Measurements from ENCODE around the gene DENND4A. TPM values are rescaled to one million over a fixed set of nuclear protein-coding genes. Genes with fewer than 3 reads are reported as not detected.
A peak's percentile ranks its signal among the peaks of the same experiment; 100 is the strongest.

DENND4A gene
- total and polyA plus RNA-seq, 2 experiments from 2014 or later = 5.6 to 10.9 TPM

- in situ Hi-C loops (cut with MboI) = no loop called here
- Histone ChIP-seq H3K4me1 (ENCODE audit: insufficient read depth) (peaks cover 12% of the 10 kb centered on the region), H3K79me2 (ENCODE audit: insufficient read depth) (no peaks in the 10 kb centered on the region), H3K4me3 (no peak overlapping the region), H4K20me1 (ENCODE audit: insufficient read depth) (no peaks in the 10 kb centered on the region), H3K27me3 (replicated peaks; ENCODE audit: insufficient read depth) (no peaks in the 10 kb centered on the region), H3K9ac (peak overlapping the region; percentile 67; the same call in 1 of the 2 replicates), H2AFZ (peak overlapping the region; percentile 90), H3K36me3 (ENCODE audit: low read depth) (no peaks in the 10 kb centered on the region), H3F3A (ENCODE audit: insufficient read depth) (peaks cover 23% of the 10 kb centered on the region), H3K9me3 (ENCODE audit: low read depth) (no peaks in the 10 kb centered on the region), H3K9me2 (ENCODE audit: insufficient read depth) (no peaks in the 10 kb centered on the region), H3K4me2 (ENCODE audit: unreplicated experiment) (peak overlapping the region; percentile 89), H3K27ac (peak overlapping the region; percentile 77)
- TF ChIP-seq EZH2 (IDR thresholded peaks at IDR 0.05; ENCODE audit: insufficient read depth, poor library complexity, severe bottlenecking) (no peak), EZH2phosphoT487 (IDR thresholded peaks at IDR 0.05; ENCODE audit: insufficient read depth, low read depth) (no peak)
- WGBS, 2 experiments (ENCODE audit: low coverage in 1 of 2, low lambda C conversion rate in 2 of 2, missing lambda C conversion rate in 2 of 2) = 60 to 63% methylated on average over 4 of the region's 4 CpGs
- DNase-seq = no peak
Observed at GRCh38 chr15:65833501-65834205, 41.6 kb upstream of the DENND4A start.

- no peaks in the 10 kb centered on the region for H3K79me2 ChIP-seq (ENCODE audit: insufficient read depth)
Observed at GRCh38 chr15:65832549-65833364, 40.7 kb upstream of the DENND4A start.

GRCh38 chr15:65829130-65829764 lies 37.2 kb upstream of the DENND4A start:
- no peak for TF ChIP-seq EZH2 (IDR thresholded peaks at IDR 0.05; ENCODE audit: insufficient read depth, poor library complexity, severe bottlenecking)
- TF ChIP-seq EZH2phosphoT487 (IDR thresholded peaks at IDR 0.05; ENCODE audit: insufficient read depth, low read depth) = no peak
- no peaks in the 10 kb centered on the region for H3K79me2 ChIP-seq (ENCODE audit: insufficient read depth)
- in situ Hi-C loops (cut with MboI) = no loop called here
- H3K9me2 ChIP-seq (ENCODE audit: insufficient read depth) = no peaks in the 10 kb centered on the region
- no peak overlapping the region for H3K4me2 ChIP-seq (ENCODE audit: unreplicated experiment)
- no peak overlapping the region for H3K27ac ChIP-seq
- no peak overlapping the region for H2AFZ ChIP-seq
- no peak overlapping the region for H3K4me3 ChIP-seq
- H3K9me3 ChIP-seq (ENCODE audit: low read depth) = no peaks in the 10 kb centered on the region
- peaks cover 12% of the 10 kb centered on the region for H3K4me1 ChIP-seq (ENCODE audit: insufficient read depth)
- H3K27me3 ChIP-seq (replicated peaks; ENCODE audit: insufficient read depth) = no peaks in the 10 kb centered on the region
- H4K20me1 ChIP-seq (ENCODE audit: insufficient read depth) = no peaks in the 10 kb centered on the region
- no peaks in the 10 kb centered on the region for H3K36me3 ChIP-seq (ENCODE audit: low read depth)
- peaks cover 23% of the 10 kb centered on the region for H3F3A ChIP-seq (ENCODE audit: insufficient read depth)
- peak; percentile 30 for DNase-seq
- no peak overlapping the region for H3K9ac ChIP-seq
- WGBS, 2 experiments (ENCODE audit: low coverage in 1 of 2, low lambda C conversion rate in 2 of 2, missing lambda C conversion rate in 2 of 2) = 69 to 72% methylated on average over 7 of the region's 7 CpGs

More at GRCh38 chr15:65832549-65833364, 40.7 kb upstream of the DENND4A start:
- H3K4me2 ChIP-seq (ENCODE audit: unreplicated experiment) = peak overlapping the region; percentile 89
- peaks cover 23% of the 10 kb centered on the region for H3F3A ChIP-seq (ENCODE audit: insufficient read depth)
- H3K9me2 ChIP-seq (ENCODE audit: insufficient read depth) = no peaks in the 10 kb centered on the region
- H3K27ac ChIP-seq = peak overlapping the region; percentile 77
- 1% methylated on average over 8 of the region's 8 CpGs for WGBS, 2 experiments (ENCODE audit: low coverage in 1 of 2, low lambda C conversion rate in 2 of 2, missing lambda C conversion rate in 2 of 2)
- no peaks in the 10 kb centered on the region for H4K20me1 ChIP-seq (ENCODE audit: insufficient read depth)
- peak overlapping the region; percentile 61 for H3K4me3 ChIP-seq
- H3K9me3 ChIP-seq (ENCODE audit: low read depth) = no peaks in the 10 kb centered on the region
- peak; percentile 97 for DNase-seq
- no peaks in the 10 kb centered on the region for H3K36me3 ChIP-seq (ENCODE audit: low read depth)
- peak overlapping the region; percentile 90 for H2AFZ ChIP-seq
- in situ Hi-C loops (cut with MboI) = no loop called here
- no peak for TF ChIP-seq EZH2phosphoT487 (IDR thresholded peaks at IDR 0.05; ENCODE audit: insufficient read depth, low read depth)
- no peak for TF ChIP-seq EZH2 (IDR thresholded peaks at IDR 0.05; ENCODE audit: insufficient read depth, poor library complexity, severe bottlenecking)
- peak overlapping the region; percentile 67 for H3K9ac ChIP-seq
- H3K4me1 ChIP-seq (ENCODE audit: insufficient read depth) = peaks cover 12% of the 10 kb centered on the region
- H3K27me3 ChIP-seq (replicated peaks; ENCODE audit: insufficient read depth) = no peaks in the 10 kb centered on the region

DNA sequence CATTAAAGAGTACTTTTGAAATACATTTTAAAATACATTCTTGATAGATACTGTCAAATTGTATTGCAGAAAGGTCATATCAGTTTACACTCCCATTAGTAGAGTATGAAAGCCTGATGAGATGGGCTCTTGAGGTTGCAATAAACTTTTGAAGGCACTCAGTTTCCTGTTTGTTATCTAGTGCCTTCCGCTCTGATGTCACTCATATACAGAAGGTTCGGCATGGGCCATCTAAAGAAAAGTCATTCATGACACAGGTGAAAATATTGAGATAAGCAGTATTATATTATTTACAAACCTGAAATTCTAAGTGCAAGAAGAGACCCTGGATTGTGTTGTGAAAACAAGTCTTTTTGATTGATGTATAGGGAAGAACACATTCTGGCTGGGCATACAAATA lies 36.5 kb upstream of the DENND4A start:
- Histone ChIP-seq H3K9me2 (ENCODE audit: insufficient read depth) (no peaks in the 10 kb centered on the region), H3K4me3 (no peak overlapping the region), H3K36me3 (ENCODE audit: low read depth) (no peaks in the 10 kb centered on the region), H3K4me2 (ENCODE audit: unreplicated experiment) (no peak overlapping the region), H2AFZ (no peak overlapping the region), H3K27me3 (replicated peaks; ENCODE audit: insufficient read depth) (no peaks in the 10 kb centered on the region), H3K9ac (no peak overlapping the region), H3K79me2 (ENCODE audit: insufficient read depth) (no peaks in the 10 kb centered on the region), H3K27ac (no peak overlapping the region), H3K4me1 (ENCODE audit: insufficient read depth) (peaks cover 12% of the 10 kb centered on the region), H3F3A (ENCODE audit: insufficient read depth) (peaks cover 18% of the 10 kb centered on the region), H4K20me1 (ENCODE audit: insufficient read depth) (no peaks in the 10 kb centered on the region), H3K9me3 (ENCODE audit: low read depth) (no peaks in the 10 kb centered on the region)
- in situ Hi-C loops (cut with MboI) = no loop called here
- TF ChIP-seq EZH2phosphoT487 (IDR thresholded peaks at IDR 0.05; ENCODE audit: insufficient read depth, low read depth) (no peak), EZH2 (IDR thresholded peaks at IDR 0.05; ENCODE audit: insufficient read depth, poor library complexity, severe bottlenecking) (no peak)
- no peak for DNase-seq
- 94 to 100% methylated on average over 2 of the region's 2 CpGs for WGBS, 2 experiments (ENCODE audit: low coverage in 1 of 2, low lambda C conversion rate in 2 of 2, missing lambda C conversion rate in 2 of 2)

All from GM23248 (cell line).